Upper lobe of left lung (tissue), 6 donors: Measurements from ENCODE around the gene GLRX5. TPM values are rescaled to one million over a fixed set of nuclear protein-coding genes. Genes with fewer than 3 reads are reported as not detected.

ENCODE experiments used
- ATAC-seq, 2 donors: fragments of 200-7000 bp; cut with Tn5 transposase; one replicate each; pipeline ENCODE4 v1.9.1; 2022; ENCODE audit warnings: mild to moderate bottlenecking in 2 of 2, moderate library complexity in 2 of 2; ENCODE audit not compliant: low FRiP score in 2 of 2
- DNase-seq, 2 donors: peaks; one replicate each; pipeline ENCODE4 v3.0.0-alpha.2; 2019 to 2020
- H3K27ac ChIP-seq, 4 donors: fragments of 200-600 bp; sonication (generic); one replicate each; pipeline ENCODE4 v1.5.1; 2016 to 2019
- H3K27me3 ChIP-seq, 4 donors: fragments of 200-600 bp; sonication (generic); one replicate each; pipeline ENCODE4 v1.5.1; 2017 to 2019
- H3K36me3 ChIP-seq, 4 donors: fragments of 200-600 bp; sonication (generic); one replicate each; pipeline ENCODE4 v1.5.1; 2016 to 2019
- H3K4me1 ChIP-seq, 4 donors: fragments of 200-600 bp; sonication (generic); one replicate each; pipeline ENCODE4 v1.5.1; 2018 to 2019
- H3K4me3 ChIP-seq, 4 donors: fragments of 200-600 bp; sonication (generic); one replicate each; pipeline ENCODE4 v1.5.1; 2017 to 2019; ENCODE audit warnings: mild to moderate bottlenecking in 2 of 4, moderate library complexity in 1 of 4
- H3K9me3 ChIP-seq, 4 donors: fragments of 200-600 bp; sonication (generic); one replicate each; pipeline ENCODE4 v1.5.1; 2018 to 2019
- CTCF ChIP-seq, 6 experiments: fragments of 450-650 bp in 4 of 6; fragments of 200-600 bp in 2 of 6; sonication (generic) in 2 of 6; IDR thresholded peaks; one replicate each; pipeline ENCODE4 v1.5.1; 2016 to 2019; ENCODE audit warnings: antibody characterized with exemption in 6 of 6
- EP300 ChIP-seq, 4 donors: sonication (generic); formaldehyde crosslinking; IDR thresholded peaks; one replicate each; pipeline ENCODE4 v1.5.1; 2017; ENCODE audit warnings: antibody characterized with exemption in 4 of 4, control low read depth in 2 of 4
- POLR2A ChIP-seq, 4 donors: fragments of 450-650 bp; IDR thresholded peaks; one replicate each; pipeline ENCODE4 v1.5.1; 2016 to 2017; ENCODE audit warnings: antibody characterized with exemption in 4 of 4, mild to moderate bottlenecking in 2 of 4
- POLR2AphosphoS5 ChIP-seq, 2 donors: sonication (generic); formaldehyde crosslinking; IDR thresholded peaks; one replicate each; pipeline ENCODE4 v1.5.1; 2017; ENCODE audit warnings: antibody characterized with exemption in 2 of 2
- WGBS, 2 donors: methylation state at CpG; one replicate each; pipeline ENCODE4 v1.1.5; 2017 to 2018; 5-methylcytosine and 5-hydroxymethylcytosine counted together
- total RNA-seq, 6 donors: library from RNA; depleted of rRNA in 4 of 6; stranded (reverse); fragments of >200 nt in 4 of 6; gene quantifications; one replicate each; pipeline versions ENCODE4 v1.1.0 to v1.2.1, GENCODE V29; 2016 to 2021
- donor health status: DM: no; HTN: no; CAD: no; lungs with moderate emphysema.
- donor health status: DM: no; HTN: yes; CAD: no; lungs with severe emphysema.

Gene GLRX5
- total RNA-seq, 6 donors from 2014 or later, result 12.6 to 34.8 (median 25.0) TPM

GRCh38 chr14:95518045-95518751 is 16.7 kb upstream of the GLRX5 start:
- H3K4me3 ChIP-seq, result no peak overlapping the region
- no peaks in the 10 kb centered on the region for H3K9me3 ChIP-seq
- H3K27ac ChIP-seq, result peak overlapping the region; percentile 76 to 92 (median 86)
- WGBS, 2 donors, result 68 to 69% methylated on average over 8 of the region's 8 CpGs
- ATAC-seq (no peak), DNase-seq (peak in 1 of 2 donors; percentile 32)
- no peaks in the 10 kb centered on the region for H3K36me3 ChIP-seq
- TF ChIP-seq CTCF (IDR thresholded peaks at IDR 0.05) (no peak), EP300 (IDR thresholded peaks at IDR 0.05) (peak in 1 of 4 donors; percentile 50), POLR2AphosphoS5 (IDR thresholded peaks at IDR 0.05) (no peak), POLR2A (IDR thresholded peaks at IDR 0.05) (no peak)
- no peaks in the 10 kb centered on the region for H3K27me3 ChIP-seq
- peaks cover 69 to 87% (median 70%) of the 10 kb centered on the region in 4 donors for H3K4me1 ChIP-seq

- H3K4me3 ChIP-seq, result no peak overlapping the region
- WGBS, 2 donors, result 8 to 28% methylated on average over 6 of the region's 6 CpGs
- ATAC-seq (peak in 1 of 2 donors; percentile 68), DNase-seq (peak in 1 of 2 donors; percentile 79)
- H3K27ac ChIP-seq, result peak overlapping the region; percentile 76 to 92 (median 86)
- TF ChIP-seq POLR2A (IDR thresholded peaks at IDR 0.05) (no peak), POLR2AphosphoS5 (IDR thresholded peaks at IDR 0.05) (peak; percentile 66 to 82), EP300 (IDR thresholded peaks at IDR 0.05) (peak in 1 of 4 donors; percentile 55), CTCF (IDR thresholded peaks at IDR 0.05) (no peak)
- no peaks in the 10 kb centered on the region for H3K36me3 ChIP-seq
- no peaks in the 10 kb centered on the region for H3K27me3 ChIP-seq
- no peaks in the 10 kb centered on the region for H3K9me3 ChIP-seq
- peaks cover 69 to 93% (median 79%) of the 10 kb centered on the region in 4 donors for H3K4me1 ChIP-seq
Observed at GRCh38 chr14:95519699-95520098, 15.2 kb upstream of the GLRX5 start.

- H3K36me3 ChIP-seq, result no peaks in the 10 kb centered on the region
- no peak overlapping the region for H3K4me3 ChIP-seq
- H3K27me3 ChIP-seq, result no peaks in the 10 kb centered on the region
- DNase-seq, result peak in 1 of 2 donors; percentile 80
- H3K27ac ChIP-seq, result peak overlapping the region; percentile 76 to 92 (median 86)
- H3K4me1 ChIP-seq, result peaks cover 63 to 89% (median 79%) of the 10 kb centered on the region in 4 donors
- ATAC-seq, result peak in 1 of 2 donors; percentile 37
- no peak for TF ChIP-seq CTCF (IDR thresholded peaks at IDR 0.05)
- TF ChIP-seq POLR2AphosphoS5 (IDR thresholded peaks at IDR 0.05), result no peak
- TF ChIP-seq EP300 (IDR thresholded peaks at IDR 0.05), result no peak
- no peak for TF ChIP-seq POLR2A (IDR thresholded peaks at IDR 0.05)
- 50 to 63% methylated on average over 3 of the region's 3 CpGs for WGBS, 2 donors
- no peaks in the 10 kb centered on the region for H3K9me3 ChIP-seq
Observed at GRCh38 chr14:95520346-95520745, 14.5 kb upstream of the GLRX5 start.

- peak in 1 of 2 donors; percentile 12 for DNase-seq
- H3K36me3 ChIP-seq, result no peaks in the 10 kb centered on the region
- TF ChIP-seq CTCF (IDR thresholded peaks at IDR 0.05), result no peak
- no peak for TF ChIP-seq EP300 (IDR thresholded peaks at IDR 0.05)
- H3K4me3 ChIP-seq, result no peak overlapping the region
- H3K4me1 ChIP-seq, result peaks cover 57 to 85% (median 75%) of the 10 kb centered on the region in 4 donors
- 87 to 91% methylated on average over 4 of the region's 4 CpGs for WGBS, 2 donors
- no peak for ATAC-seq
- H3K27ac ChIP-seq, result no peak overlapping the region
- H3K27me3 ChIP-seq, result no peaks in the 10 kb centered on the region
- no peaks in the 10 kb centered on the region for H3K9me3 ChIP-seq
Observed at GRCh38 chr14:95521001-95521400, 13.8 kb upstream of the GLRX5 start.

GRCh38 chr14:95522116-95522515 is 12.7 kb upstream of the GLRX5 start:
- H3K4me1 ChIP-seq, result peaks cover 63 to 85% (median 80%) of the 10 kb centered on the region in 4 donors
- TF ChIP-seq EP300 (IDR thresholded peaks at IDR 0.05) (no peak), POLR2AphosphoS5 (IDR thresholded peaks at IDR 0.05) (no peak), POLR2A (IDR thresholded peaks at IDR 0.05) (no peak), CTCF (IDR thresholded peaks at IDR 0.05) (no peak)
- WGBS, 2 donors, result 88 to 93% methylated on average over 11 of the region's 11 CpGs

More at GRCh38 chr14:95522116-95522515, 12.7 kb upstream of the GLRX5 start:
- ATAC-seq, result no peak
- Histone ChIP-seq H3K27me3 (no peaks in the 10 kb centered on the region), H3K9me3 (no peaks in the 10 kb centered on the region), H3K27ac (no peak overlapping the region), H3K4me3 (no peak overlapping the region), H3K36me3 (no peaks in the 10 kb centered on the region)
- DNase-seq, result no peak
